AG10803 (cell line): Measurements from ENCODE around the gene SSBP4.

Source experiments
- DNase-seq: peaks from one replicate; pipeline ENCODE4 v3.0.0; 2010; ENCODE audit warnings: low read depth
- H3K4me3 ChIP-seq: 2 replicates; pipeline ENCODE4 v1.5.1; 2011; ENCODE audit warnings: mild to moderate bottlenecking, low read length, control low read depth
- CTCF ChIP-seq: conservative IDR thresholded peaks from 2 replicates; pipeline ENCODE4 v1.5.1; 2011; ENCODE audit warnings: mild to moderate bottlenecking, low read length, control low read depth, inconsistent platforms

SSBP4 gene

GRCh38 chr19:18384775-18385174 lies 34.4 kb upstream of the SSBP4 start:
- H3K4me3 ChIP-seq = no peak overlapping the region
- TF ChIP-seq CTCF = no peak
- no peak for DNase-seq

GRCh38 chr19:18385359-18385674 lies 33.9 kb upstream of the SSBP4 start:
- no peak overlapping the region for H3K4me3 ChIP-seq
- TF ChIP-seq CTCF = no peak
- DNase-seq = no peak

- H3K4me3 ChIP-seq = peak within 1 kb of the TSS; percentile 91
- TF ChIP-seq CTCF = peak; percentile 68
- DNase-seq = peak; percentile 94
Observed at GRCh38 chr19:18385675-18386542, 33.3 kb upstream of the SSBP4 start, which contains the start of gene GDF15. Gene GDF15 (plus strand): TSS chr19:18386158. CDS start chr19:18386190, 32 bp downstream.

GRCh38 chr19:18386543-18387271 lies 32.5 kb upstream of the SSBP4 start:
- DNase-seq = peak; percentile 91
- H3K4me3 ChIP-seq = peak overlapping the region; percentile 91
- TF ChIP-seq CTCF = no peak

- peak overlapping the region; percentile 91 for H3K4me3 ChIP-seq
- peak; percentile 48 for DNase-seq
- peak; percentile 64 for TF ChIP-seq CTCF
Observed at GRCh38 chr19:18388100-18388959, 30.9 kb upstream of the SSBP4 start.

- H3K4me3 ChIP-seq = peak overlapping the region; percentile 91
- TF ChIP-seq CTCF = no peak
- DNase-seq = no peak
Observed at GRCh38 chr19:18388960-18389725, 30.1 kb upstream of the SSBP4 start.
